GM12865 (cell line): Measurements from ENCODE around the gene DZIP1L.

ENCODE experiments used
- DNase-seq: peaks from one replicate; pipeline ENCODE4 v3.0.0; 2010; ENCODE audit warnings: low read depth
- H3K4me3 ChIP-seq: 2 replicates; pipeline ENCODE4 v1.5.1; 2011; ENCODE audit warnings: mild to moderate bottlenecking, low read depth, low read length, control low read depth
- TF ChIP-seq, protein P1 (sequence below): IDR thresholded peaks from 2 replicates; pipeline ENCODE4 v1.5.1; 2011; ENCODE audit warnings: low read length, control low read depth, low read depth, inconsistent platforms; ENCODE audit not compliant: insufficient read depth; ENCODE audit errors: missing control alignments

Gene DZIP1L

DNA sequence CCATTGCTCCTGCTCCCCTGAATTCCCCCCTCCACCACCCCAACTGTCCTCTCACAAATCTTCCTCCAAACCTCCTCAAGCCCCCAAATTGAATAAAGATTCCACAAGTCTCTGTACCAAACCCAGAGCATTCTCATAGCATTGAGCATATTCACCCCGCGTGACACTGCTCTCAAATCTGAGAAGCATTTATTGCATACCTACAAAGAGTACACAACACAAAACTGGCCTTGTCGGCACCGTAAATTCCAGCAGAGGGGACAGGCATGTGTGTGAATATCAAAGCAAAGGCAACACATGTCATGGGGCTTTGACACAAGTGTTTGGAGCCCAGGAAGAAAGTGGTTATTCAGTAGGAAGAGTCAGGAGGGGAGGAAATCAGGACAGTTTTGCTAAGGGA lies 102.9 kb downstream of the DZIP1L start:
- DNase-seq, result no peak
- H3K4me3 ChIP-seq, result no peak overlapping the region
- TF ChIP-seq, protein P1, sequence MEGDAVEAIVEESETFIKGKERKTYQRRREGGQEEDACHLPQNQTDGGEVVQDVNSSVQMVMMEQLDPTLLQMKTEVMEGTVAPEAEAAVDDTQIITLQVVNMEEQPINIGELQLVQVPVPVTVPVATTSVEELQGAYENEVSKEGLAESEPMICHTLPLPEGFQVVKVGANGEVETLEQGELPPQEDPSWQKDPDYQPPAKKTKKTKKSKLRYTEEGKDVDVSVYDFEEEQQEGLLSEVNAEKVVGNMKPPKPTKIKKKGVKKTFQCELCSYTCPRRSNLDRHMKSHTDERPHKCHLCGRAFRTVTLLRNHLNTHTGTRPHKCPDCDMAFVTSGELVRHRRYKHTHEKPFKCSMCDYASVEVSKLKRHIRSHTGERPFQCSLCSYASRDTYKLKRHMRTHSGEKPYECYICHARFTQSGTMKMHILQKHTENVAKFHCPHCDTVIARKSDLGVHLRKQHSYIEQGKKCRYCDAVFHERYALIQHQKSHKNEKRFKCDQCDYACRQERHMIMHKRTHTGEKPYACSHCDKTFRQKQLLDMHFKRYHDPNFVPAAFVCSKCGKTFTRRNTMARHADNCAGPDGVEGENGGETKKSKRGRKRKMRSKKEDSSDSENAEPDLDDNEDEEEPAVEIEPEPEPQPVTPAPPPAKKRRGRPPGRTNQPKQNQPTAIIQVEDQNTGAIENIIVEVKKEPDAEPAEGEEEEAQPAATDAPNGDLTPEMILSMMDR, result no peak
